MM.1S (cell line): ENCODE measurements around the gene ANKLE2.

Experiments used
- CTCF ChIP-seq: fragments of 300-600 bp; sonication (generic); IDR thresholded peaks from 2 replicates; pipeline ENCODE4 v1.5.1; 2016; ENCODE audit warnings: antibody characterized with exemption, low read length, mixed read lengths
- EZH2 ChIP-seq: fragments of 300-600 bp; sonication (generic); optimal IDR thresholded peaks from 2 replicates; pipeline ENCODE3; 2017; ENCODE audit warnings: low read depth, mild to moderate bottlenecking, antibody characterized with exemption, low read length, mixed read lengths

GRCh38 chr12:132739600-132740312, 21.9 kb downstream of the ANKLE2 start:
- no peak for TF ChIP-seq CTCF
- no peak for TF ChIP-seq EZH2
